ENCODE results near the gene DPYSL3. TPM values are rescaled to one million over a fixed set of nuclear protein-coding genes. Genes with fewer than 3 reads are reported as not detected.

The DPYSL3 gene
- total RNA-seq, 1 donor from 2014 or later = 0.40 TPM

- H3K4me3 Mint-ChIP-seq = no peak overlapping the region
- no peaks in the 10 kb centered on the region for H3K9me3 Mint-ChIP-seq
- H3K4me1 Mint-ChIP-seq = no peaks in the 10 kb centered on the region
- no peaks in the 10 kb centered on the region for H3K27me3 Mint-ChIP-seq
- intact Hi-C loops (cut with micrococcal nuclease) = no loop called here
- no peaks in the 10 kb centered on the region for H3K36me3 Mint-ChIP-seq (ENCODE audit: low read depth)
- H3K27ac Mint-ChIP-seq = no peak overlapping the region
- DNase-seq = no peak
These were observed 160.6 kb downstream of the DPYSL3 start for GRCh38 chr5:147349241-147349640.

DNA sequence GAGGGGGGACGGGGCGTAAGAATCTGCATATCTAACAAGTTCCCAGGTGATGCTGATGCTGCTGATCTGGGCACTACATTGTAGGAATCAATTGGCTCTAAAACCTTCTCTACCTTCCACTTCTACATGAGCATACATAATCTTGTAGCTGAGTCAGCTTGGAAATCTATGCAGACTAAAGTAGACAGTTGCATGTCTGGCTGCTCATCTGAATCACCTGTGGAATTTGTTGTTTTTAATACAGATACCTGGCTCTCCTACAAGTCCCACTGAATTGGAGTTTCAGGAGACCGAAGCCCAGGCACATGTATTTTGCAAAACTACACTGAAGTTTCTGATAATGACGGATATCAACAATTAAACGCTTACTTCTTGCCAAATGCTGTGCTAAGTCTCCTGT, 161.4 kb downstream of the DPYSL3 start:
- no peaks in the 10 kb centered on the region for H3K9me3 Mint-ChIP-seq
- no peaks in the 10 kb centered on the region for H3K27me3 Mint-ChIP-seq
- intact Hi-C loops (cut with micrococcal nuclease) = no loop called here
- no peaks in the 10 kb centered on the region for H3K36me3 Mint-ChIP-seq (ENCODE audit: low read depth)
- H3K27ac Mint-ChIP-seq = no peak overlapping the region
- H3K4me1 Mint-ChIP-seq = no peaks in the 10 kb centered on the region
- H3K4me3 Mint-ChIP-seq = no peak overlapping the region
- DNase-seq = no peak

- H3K27ac Mint-ChIP-seq = no peak overlapping the region
These were observed 161.8 kb downstream of the DPYSL3 start for GRCh38 chr5:147348046-147348445.

DNA sequence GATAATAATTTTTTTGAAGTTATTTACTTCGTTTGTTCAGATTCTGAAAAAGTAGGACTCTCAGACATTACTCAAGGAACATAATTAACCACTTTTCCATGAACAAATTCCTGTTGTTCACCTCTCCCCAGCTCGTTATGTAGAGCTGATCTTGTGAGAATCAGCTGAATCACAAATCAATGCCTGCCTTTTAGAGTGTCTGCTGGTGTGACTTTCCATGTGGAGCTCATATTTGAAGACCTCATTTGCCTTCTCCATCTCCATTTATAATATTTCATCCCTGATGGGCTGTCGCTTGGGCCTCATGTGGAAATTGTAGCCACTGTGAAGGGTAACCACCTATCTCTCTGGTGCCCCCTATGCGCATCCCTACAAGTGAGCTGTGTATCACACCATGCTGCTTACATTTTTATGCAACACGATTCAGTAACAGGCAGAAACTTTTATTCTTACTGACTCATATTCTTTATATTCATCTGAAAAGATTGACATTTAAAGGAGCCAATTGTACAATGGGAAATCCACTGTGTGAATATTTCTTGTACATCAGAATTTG, 163.8 kb downstream of the DPYSL3 start:
- H3K27ac Mint-ChIP-seq = no peak overlapping the region

More at GRCh38 chr5:147348046-147348445, 161.8 kb downstream of the DPYSL3 start:
- no peaks in the 10 kb centered on the region for H3K4me1 Mint-ChIP-seq
- no peak overlapping the region for H3K4me3 Mint-ChIP-seq
- H3K27me3 Mint-ChIP-seq = no peaks in the 10 kb centered on the region
- no peak for DNase-seq
- H3K9me3 Mint-ChIP-seq = no peaks in the 10 kb centered on the region
- no peaks in the 10 kb centered on the region for H3K36me3 Mint-ChIP-seq (ENCODE audit: low read depth)
- intact Hi-C loops (cut with micrococcal nuclease) = no loop called here

DNA sequence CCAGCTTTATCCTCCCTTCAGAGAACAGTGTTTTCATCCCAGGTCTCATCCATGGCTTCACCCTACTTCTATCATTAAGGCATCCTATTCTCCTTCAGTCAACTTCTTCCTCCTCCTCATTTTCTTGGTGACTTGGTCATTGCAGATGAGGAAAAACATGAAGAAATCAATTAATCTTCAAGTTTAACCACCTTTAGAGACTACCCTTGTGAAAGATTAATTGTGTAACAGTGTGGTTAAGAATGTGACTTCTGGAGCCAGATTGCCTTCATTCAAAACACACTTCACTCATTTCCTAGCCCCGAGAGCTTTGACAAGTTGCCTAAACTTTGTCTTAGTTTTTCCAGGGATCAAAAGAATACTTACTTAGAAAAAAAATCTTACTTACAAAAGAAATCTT, 165.0 kb downstream of the DPYSL3 start:
- Mint-ChIP-seq H3K9me3 (no peaks in the 10 kb centered on the region), H3K4me1 (no peaks in the 10 kb centered on the region), H3K27me3 (no peaks in the 10 kb centered on the region), H3K36me3 (ENCODE audit: low read depth) (no peaks in the 10 kb centered on the region), H3K4me3 (no peak overlapping the region), H3K27ac (no peak overlapping the region)
- intact Hi-C loops (cut with micrococcal nuclease) = no loop called here
- DNase-seq = no peak

More for the DNA sequence above, 163.8 kb downstream of the DPYSL3 start:
- no peaks in the 10 kb centered on the region for H3K27me3 Mint-ChIP-seq
- DNase-seq = no peak
- H3K4me3 Mint-ChIP-seq = no peak overlapping the region
- intact Hi-C loops (cut with micrococcal nuclease) = no loop called here
- H3K9me3 Mint-ChIP-seq = no peaks in the 10 kb centered on the region
- no peaks in the 10 kb centered on the region for H3K36me3 Mint-ChIP-seq (ENCODE audit: low read depth)
- H3K4me1 Mint-ChIP-seq = no peaks in the 10 kb centered on the region

DNA sequence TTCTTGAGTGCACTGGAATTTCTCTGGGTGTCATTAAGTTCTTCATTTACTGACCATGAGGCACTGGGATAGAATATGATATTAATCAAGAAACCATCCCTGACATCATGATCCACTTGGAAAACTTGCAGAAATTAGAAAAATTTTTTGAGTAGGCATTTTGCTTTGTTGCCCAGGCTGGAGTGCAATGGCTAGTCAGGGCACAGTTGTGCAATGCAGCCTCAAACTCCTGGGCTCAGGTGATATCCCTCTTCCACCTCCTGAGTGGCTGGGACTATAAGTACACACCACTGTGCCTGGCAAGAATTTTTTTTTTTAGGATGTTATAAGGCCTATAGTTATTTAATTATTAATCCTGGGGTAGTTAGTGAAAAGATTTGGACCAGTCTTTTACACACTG, 168.5 kb downstream of the DPYSL3 start:
- intact Hi-C loops (cut with micrococcal nuclease) = no loop called here
- H3K27ac Mint-ChIP-seq = no peak overlapping the region
- no peak for DNase-seq
- no peaks in the 10 kb centered on the region for H3K36me3 Mint-ChIP-seq (ENCODE audit: low read depth)
- H3K4me1 Mint-ChIP-seq = no peaks in the 10 kb centered on the region
- H3K4me3 Mint-ChIP-seq = no peak overlapping the region
- H3K27me3 Mint-ChIP-seq = no peaks in the 10 kb centered on the region
- H3K9me3 Mint-ChIP-seq = no peaks in the 10 kb centered on the region

- Mint-ChIP-seq H3K4me3 (no peak overlapping the region), H3K27me3 (no peaks in the 10 kb centered on the region), H3K27ac (no peak overlapping the region), H3K4me1 (no peaks in the 10 kb centered on the region), H3K36me3 (ENCODE audit: low read depth) (no peaks in the 10 kb centered on the region), H3K9me3 (no peaks in the 10 kb centered on the region)
- no peak for DNase-seq
- intact Hi-C loops (cut with micrococcal nuclease) = no loop called here
These were observed 168.9 kb downstream of the DPYSL3 start for GRCh38 chr5:147340941-147341340.
